Uterus (tissue), 4 donors: ENCODE measurements around the gene AUTS2. TPM values are rescaled to one million over a fixed set of nuclear protein-coding genes. Genes with fewer than 3 reads are reported as not detected.

ENCODE experiments used
- DNase-seq, 2 donors: peaks; one replicate each; pipeline ENCODE4 v3.0.0-alpha.2; 2019 to 2020
- H3K27ac ChIP-seq, 2 donors: fragments of 200-600 bp; sonication (generic); 1 replicate in 1 of 2; 2 replicates in 1 of 2; pipeline ENCODE4 v1.5.1; 2016 to 2018
- H3K27me3 ChIP-seq, 2 donors: fragments of 200-600 bp; sonication (generic); one replicate each; pipeline ENCODE4 v1.5.1; 2018 to 2019; ENCODE audit warnings: control low read depth in 1 of 2
- H3K36me3 ChIP-seq, 2 donors: fragments of 200-600 bp; sonication (generic); one replicate each; pipeline ENCODE4 v1.5.1; 2019; ENCODE audit warnings: control low read depth in 1 of 2
- H3K4me1 ChIP-seq, 2 donors: fragments of 200-600 bp; sonication (generic); one replicate each; pipeline ENCODE4 v1.5.1; 2018 to 2019; ENCODE audit warnings: control low read depth in 1 of 2
- H3K4me3 ChIP-seq, 2 donors: fragments of 200-600 bp; sonication (generic); 1 replicate in 1 of 2; 2 replicates in 1 of 2; pipeline ENCODE4 v1.5.1; 2018 to 2019; ENCODE audit warnings: mild to moderate bottlenecking in 1 of 2
- H3K9me3 ChIP-seq, 2 donors: fragments of 200-600 bp; sonication (generic); one replicate each; pipeline ENCODE4 v1.5.1; 2019; ENCODE audit warnings: control low read depth in 1 of 2
- CTCF ChIP-seq, 4 experiments: fragments of 200-600 bp in 2 of 4; fragments of 450-650 bp in 2 of 4; sonication (generic) in 2 of 4; IDR thresholded peaks; one replicate each; pipeline ENCODE4 v1.5.1; 2016 to 2019; ENCODE audit warnings: antibody characterized with exemption in 4 of 4, mild to moderate bottlenecking in 2 of 4, moderate library complexity in 1 of 4
- POLR2A ChIP-seq, 2 donors: fragments of 450-650 bp; IDR thresholded peaks; one replicate each; pipeline ENCODE4 v1.6.1; 2016; ENCODE audit warnings: antibody characterized with exemption in 2 of 2, mild to moderate bottlenecking in 1 of 2, moderate library complexity in 1 of 2
- intact Hi-C: fragments of 100-400 bp; cut with DNase I; formaldehyde crosslinking; loops from one replicate; pipeline ENCODE4 v1.15.1; 2023; ENCODE audit warnings: low total_unique reads
- total RNA-seq, 4 donors: library from RNA; depleted of rRNA in 3 of 4; stranded (reverse); fragments of >200 nt in 3 of 4; gene quantifications; one replicate each; pipeline versions ENCODE4 v1.1.0 to v1.2.4, GENCODE V29; 2014 to 2023
- donor health status: DM: yes; HTN: yes; CAD: no.

Gene AUTS2
- total RNA-seq, 4 donors from 2014 or later: 10.5 to 58.2 (median 30.0) TPM

GRCh38 chr7:69603351-69603750, 5.1 kb downstream of the AUTS2 start:
- TF ChIP-seq CTCF (IDR thresholded peaks at IDR 0.05): no peak
- no peak for TF ChIP-seq POLR2A (IDR thresholded peaks at IDR 0.05)
- H3K27me3 ChIP-seq: no peaks in the 10 kb centered on the region
- intact Hi-C loops: no loop called here
- peaks cover 5% of the 10 kb centered on the region in 2 donors for H3K4me1 ChIP-seq
- H3K4me3 ChIP-seq: no peak overlapping the region
- H3K27ac ChIP-seq: no peak overlapping the region
- H3K36me3 ChIP-seq: no peaks in the 10 kb centered on the region
- H3K9me3 ChIP-seq: no peaks in the 10 kb centered on the region
- DNase-seq: no peak

- Histone ChIP-seq H3K9me3 (no peaks in the 10 kb centered on the region), H3K27ac (no peak overlapping the region), H3K4me3 (no peak overlapping the region), H3K27me3 (no peaks in the 10 kb centered on the region), H3K36me3 (no peaks in the 10 kb centered on the region), H3K4me1 (peaks cover 5% of the 10 kb centered on the region in 2 donors)
- TF ChIP-seq CTCF (IDR thresholded peaks at IDR 0.05) (no peak), POLR2A (IDR thresholded peaks at IDR 0.05) (no peak)
- DNase-seq: no peak
- intact Hi-C loops: no loop called here
These were observed 5.7 kb downstream of the AUTS2 start for GRCh38 chr7:69603937-69604494.

GRCh38 chr7:69605070-69605469, 6.8 kb downstream of the AUTS2 start:
- H3K4me3 ChIP-seq: no peak overlapping the region
- H3K36me3 ChIP-seq: no peaks in the 10 kb centered on the region
- intact Hi-C loops: no loop called here
- peaks cover 5% of the 10 kb centered on the region in 2 donors for H3K4me1 ChIP-seq
- no peak overlapping the region for H3K27ac ChIP-seq
- TF ChIP-seq POLR2A (IDR thresholded peaks at IDR 0.05): no peak
- no peak for TF ChIP-seq CTCF (IDR thresholded peaks at IDR 0.05)
- DNase-seq: no peak
- H3K9me3 ChIP-seq: no peaks in the 10 kb centered on the region
- H3K27me3 ChIP-seq: no peaks in the 10 kb centered on the region

GRCh38 chr7:69605546-69605945, 7.3 kb downstream of the AUTS2 start:
- no peaks in the 10 kb centered on the region for H3K36me3 ChIP-seq
- peaks cover 5% of the 10 kb centered on the region in 2 donors for H3K4me1 ChIP-seq
- intact Hi-C loops: no loop called here
- H3K9me3 ChIP-seq: no peaks in the 10 kb centered on the region
- DNase-seq: no peak
- H3K27me3 ChIP-seq: no peaks in the 10 kb centered on the region
- no peak overlapping the region for H3K27ac ChIP-seq
- no peak overlapping the region for H3K4me3 ChIP-seq
- TF ChIP-seq POLR2A (IDR thresholded peaks at IDR 0.05) (no peak), CTCF (IDR thresholded peaks at IDR 0.05) (no peak)

- intact Hi-C loops: no loop called here
These were observed 9.8 kb downstream of the AUTS2 start for GRCh38 chr7:69608049-69608448.

More at GRCh38 chr7:69608049-69608448, 9.8 kb downstream of the AUTS2 start:
- Histone ChIP-seq H3K4me3 (no peak overlapping the region), H3K9me3 (no peaks in the 10 kb centered on the region), H3K36me3 (no peaks in the 10 kb centered on the region), H3K27ac (no peak overlapping the region), H3K4me1 (peaks cover 5% of the 10 kb centered on the region in 2 donors), H3K27me3 (no peaks in the 10 kb centered on the region)
- no peak for DNase-seq
- TF ChIP-seq CTCF (IDR thresholded peaks at IDR 0.05) (no peak), POLR2A (IDR thresholded peaks at IDR 0.05) (no peak)
